Astrocyte of the spinal cord (primary cell): ENCODE data around the gene WNT7B.
A peak's percentile ranks its signal among the peaks of the same experiment; 100 is the strongest.

ENCODE experiments used
- DNase-seq: peaks from one replicate; pipeline ENCODE4 v3.0.0; 2011; ENCODE audit warnings: low read depth, low spot score
- H3K4me3 ChIP-seq: 2 replicates; pipeline ENCODE4 v1.5.1; 2011; ENCODE audit warnings: low read depth, mild to moderate bottlenecking, low read length, moderate library complexity
- in situ Hi-C: cut with HindIII; loops from 2 replicates; pipeline ENCODE4 v1.10.0; 2017; ENCODE audit warnings: low sequenced_read_pairs
- TF ChIP-seq, protein P1 (sequence below): IDR thresholded peaks from 2 replicates; pipeline ENCODE4 v1.5.1; 2012; ENCODE audit warnings: low read depth, mild to moderate bottlenecking, low read length, inconsistent platforms

The WNT7B gene

DNA sequence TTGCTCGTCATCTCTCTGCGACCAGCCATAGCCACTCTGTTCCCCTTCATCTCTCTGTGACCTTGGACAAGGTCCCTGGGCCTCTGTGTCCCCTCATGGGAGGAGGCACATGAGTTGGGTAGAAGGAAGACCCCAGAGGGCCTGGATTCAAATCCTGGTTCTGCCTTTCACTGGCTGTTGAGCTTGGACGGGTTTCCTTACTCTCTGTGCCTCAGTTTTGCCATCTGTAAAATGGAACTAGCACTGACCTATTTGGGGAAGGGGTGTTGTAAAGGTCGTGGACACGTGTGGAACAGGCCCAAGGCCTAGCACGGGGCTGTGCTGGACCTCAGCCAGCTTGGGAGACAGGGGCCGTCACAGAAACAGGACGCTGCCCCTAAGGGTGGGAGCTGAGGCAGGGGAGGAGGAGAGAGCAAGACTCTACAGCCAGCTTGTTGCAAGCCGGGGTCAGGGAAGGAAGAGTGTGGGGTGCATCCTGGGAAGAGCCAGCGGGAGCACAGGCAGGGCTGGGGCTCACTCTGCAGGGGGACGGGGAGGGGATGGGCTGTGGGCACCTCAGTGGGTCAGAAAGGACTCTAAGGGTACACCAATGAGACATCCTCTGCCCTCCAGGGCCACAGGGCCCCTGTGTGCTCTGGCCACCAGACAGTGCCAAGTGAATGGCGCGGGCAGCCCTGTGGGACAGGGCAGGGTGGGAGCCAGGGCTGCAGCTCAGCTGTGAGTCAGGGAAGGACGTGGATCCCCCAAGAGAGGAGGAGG is 59.1 kb downstream of the WNT7B start:
- TF ChIP-seq, protein P1, sequence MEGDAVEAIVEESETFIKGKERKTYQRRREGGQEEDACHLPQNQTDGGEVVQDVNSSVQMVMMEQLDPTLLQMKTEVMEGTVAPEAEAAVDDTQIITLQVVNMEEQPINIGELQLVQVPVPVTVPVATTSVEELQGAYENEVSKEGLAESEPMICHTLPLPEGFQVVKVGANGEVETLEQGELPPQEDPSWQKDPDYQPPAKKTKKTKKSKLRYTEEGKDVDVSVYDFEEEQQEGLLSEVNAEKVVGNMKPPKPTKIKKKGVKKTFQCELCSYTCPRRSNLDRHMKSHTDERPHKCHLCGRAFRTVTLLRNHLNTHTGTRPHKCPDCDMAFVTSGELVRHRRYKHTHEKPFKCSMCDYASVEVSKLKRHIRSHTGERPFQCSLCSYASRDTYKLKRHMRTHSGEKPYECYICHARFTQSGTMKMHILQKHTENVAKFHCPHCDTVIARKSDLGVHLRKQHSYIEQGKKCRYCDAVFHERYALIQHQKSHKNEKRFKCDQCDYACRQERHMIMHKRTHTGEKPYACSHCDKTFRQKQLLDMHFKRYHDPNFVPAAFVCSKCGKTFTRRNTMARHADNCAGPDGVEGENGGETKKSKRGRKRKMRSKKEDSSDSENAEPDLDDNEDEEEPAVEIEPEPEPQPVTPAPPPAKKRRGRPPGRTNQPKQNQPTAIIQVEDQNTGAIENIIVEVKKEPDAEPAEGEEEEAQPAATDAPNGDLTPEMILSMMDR: no peak
- no peak for DNase-seq
- in situ Hi-C loops: no loop called here
- no peak overlapping the region for H3K4me3 ChIP-seq

DNA sequence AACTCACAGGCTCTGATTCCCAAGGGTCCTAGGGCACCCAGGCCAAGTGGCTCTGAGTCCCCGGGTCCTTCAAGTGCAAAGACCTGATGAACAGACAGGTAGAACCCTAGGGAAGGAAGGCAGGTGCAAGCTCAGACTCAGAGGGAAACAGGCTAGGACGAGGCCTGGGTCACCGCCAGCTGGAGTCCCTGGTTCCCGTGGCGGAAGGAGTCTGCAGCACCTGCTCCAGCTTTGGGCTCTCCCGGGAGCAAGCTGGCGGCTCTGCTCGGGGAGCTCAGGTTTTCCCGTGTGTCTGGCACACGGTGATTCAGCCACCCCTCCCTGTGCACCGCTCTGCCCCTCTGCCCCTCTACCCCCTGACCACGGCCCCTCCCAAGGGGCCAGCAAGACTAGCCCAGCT is 59.8 kb downstream of the WNT7B start:
- TF ChIP-seq, protein P1: no peak
- in situ Hi-C loops: no loop called here
- DNase-seq: no peak
- no peak overlapping the region for H3K4me3 ChIP-seq

DNA sequence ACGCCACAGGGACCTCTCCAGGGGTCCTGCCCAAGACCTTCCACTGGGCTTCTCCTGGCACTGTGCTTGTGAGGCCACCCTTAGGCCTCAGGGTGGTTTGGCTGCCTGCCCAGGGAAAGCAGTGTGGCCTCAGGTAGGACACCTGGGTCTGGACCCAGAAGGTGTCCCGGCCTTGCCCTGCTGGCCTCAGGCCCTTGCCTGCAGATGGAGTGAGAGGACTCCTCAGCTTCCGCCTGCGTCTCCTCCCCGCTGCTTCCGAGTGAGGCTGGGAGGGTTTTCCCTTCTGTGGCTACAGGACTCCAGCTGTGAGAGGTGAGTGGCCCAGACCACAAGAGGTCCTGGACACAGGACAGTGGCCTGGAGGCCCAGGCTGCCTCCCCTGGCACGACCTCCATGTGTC is 60.4 kb downstream of the WNT7B start:
- TF ChIP-seq, protein P1: peak; percentile 10
- no peak overlapping the region for H3K4me3 ChIP-seq
- in situ Hi-C loops: no loop called here
- DNase-seq: peak; percentile 54

DNA sequence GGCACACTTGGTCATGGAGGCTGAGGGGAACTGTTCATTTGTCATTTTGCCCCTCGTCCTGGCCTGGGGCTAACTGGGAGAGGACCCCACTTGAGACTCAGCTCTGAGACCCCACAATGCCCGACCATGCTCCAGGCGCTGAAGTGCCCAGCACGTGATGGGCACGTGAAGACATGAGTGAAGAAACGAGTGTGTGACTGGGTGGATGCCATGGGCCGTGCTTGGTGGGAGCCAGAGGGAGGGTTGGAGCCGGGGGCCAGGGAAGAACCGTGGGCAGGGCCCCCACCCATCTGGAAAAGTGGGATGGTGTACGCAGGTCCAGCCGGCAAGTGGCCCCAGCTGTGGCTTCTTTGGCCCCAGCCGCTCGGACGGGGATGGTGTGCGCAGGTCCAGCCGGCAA is 61.1 kb downstream of the WNT7B start:
- TF ChIP-seq, protein P1: no peak
- in situ Hi-C loops: no loop called here
- H3K4me3 ChIP-seq: no peak overlapping the region
- DNase-seq: no peak

DNA sequence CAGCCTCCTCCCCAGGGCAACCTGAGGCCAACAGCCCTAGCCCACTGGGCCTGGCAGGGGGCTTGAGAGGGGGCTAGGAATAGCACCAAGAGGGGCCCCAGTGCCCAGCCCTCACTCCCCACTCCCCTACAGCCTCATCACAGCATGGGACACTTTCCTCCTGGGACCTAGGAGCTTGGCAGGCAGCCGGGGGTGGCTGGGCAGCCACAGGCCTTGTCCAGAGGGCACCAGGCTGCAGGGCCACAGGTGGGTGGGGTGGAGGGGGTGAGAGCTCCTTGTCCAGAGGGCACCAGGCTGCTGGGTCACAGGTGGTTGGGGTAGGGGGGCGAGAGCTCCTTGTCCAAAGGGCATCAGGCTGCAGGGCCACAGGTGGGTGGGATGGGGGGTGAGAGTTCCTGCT is 61.8 kb downstream of the WNT7B start:
- in situ Hi-C loops: no loop called here
- DNase-seq: no peak
- H3K4me3 ChIP-seq: no peak overlapping the region
- TF ChIP-seq, protein P1: no peak

DNA sequence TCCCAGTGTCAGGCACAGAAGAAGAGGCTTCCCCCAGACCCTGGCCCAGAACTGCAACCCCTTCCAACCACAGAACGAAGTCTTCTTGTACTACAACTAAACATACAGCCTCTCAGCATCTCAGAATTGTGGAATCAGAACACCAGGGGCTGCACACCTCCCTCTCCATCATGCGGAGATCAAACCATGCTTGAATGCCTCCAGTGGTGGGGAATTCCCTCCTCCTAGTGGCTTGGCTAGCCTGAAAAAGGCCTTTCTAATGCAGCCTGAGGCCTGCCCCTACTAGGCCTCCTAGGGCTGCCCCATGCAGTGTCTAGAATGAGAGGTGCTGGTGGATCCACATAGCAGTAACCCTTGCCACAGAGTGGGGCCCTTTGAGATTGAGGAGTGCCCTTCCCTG is 62.7 kb downstream of the WNT7B start:
- no peak overlapping the region for H3K4me3 ChIP-seq
- DNase-seq: no peak
- in situ Hi-C loops: no loop called here
- TF ChIP-seq, protein P1: no peak
